Left ventricle myocardium inferior (tissue), 1 donor: ENCODE measurements around the gene MAPK11. TPM values are rescaled to one million over a fixed set of nuclear protein-coding genes. Genes with fewer than 3 reads are reported as not detected.

Source experiments
- DNase-seq: peaks from one replicate; pipeline ENCODE4 v3.0.0-alpha.2; 2020
- H3K27ac ChIP-seq: fragments of 200-600 bp; replicated peaks from 2 replicates; pipeline ENCODE4 v1.8.0; 2021
- H3K27me3 ChIP-seq: fragments of 200-600 bp; 2 replicates; pipeline ENCODE4 v1.8.0; 2021; ENCODE audit warnings: low read depth
- H3K36me3 ChIP-seq: fragments of 200-600 bp; 2 replicates; pipeline ENCODE4 v1.8.0; 2021
- H3K4me1 ChIP-seq: fragments of 200-600 bp; 2 replicates; pipeline ENCODE4 v1.8.0; 2021
- H3K4me3 ChIP-seq: fragments of 200-600 bp; 2 replicates; pipeline ENCODE4 v1.8.0; 2021; ENCODE audit warnings: mild to moderate bottlenecking, moderate library complexity
- H3K9me3 ChIP-seq: fragments of 200-600 bp; replicated peaks from 2 replicates; pipeline ENCODE4 v1.8.0; 2021
- intact Hi-C: fragments of 100-400 bp; cut with micrococcal nuclease; formaldehyde crosslinking; loops from one replicate; pipeline ENCODE4 v1.11.0; 2022
- total RNA-seq: library from RNA; stranded (reverse); fragmentation: NEBNext Ultra II Directional; extraction: Animal tissue kit (Norgen Biotek cat#: 25700); gene quantifications from one replicate; pipeline ENCODE4 v1.2.1, GENCODE V29; 2021
- TF ChIP-seq, protein P1 (sequence below): fragments of 200-600 bp; IDR thresholded peaks from 2 replicates; pipeline ENCODE4 v1.8.0; 2021; ENCODE audit warnings: antibody characterized with exemption, mild to moderate bottlenecking, borderline replicate concordance
- donor health status: DM: no; HTN: yes; CAD: no; lungs with severe emphysema.

The MAPK11 gene
- total RNA-seq, 1 donor from 2014 or later, result 7.8 TPM

DNA sequence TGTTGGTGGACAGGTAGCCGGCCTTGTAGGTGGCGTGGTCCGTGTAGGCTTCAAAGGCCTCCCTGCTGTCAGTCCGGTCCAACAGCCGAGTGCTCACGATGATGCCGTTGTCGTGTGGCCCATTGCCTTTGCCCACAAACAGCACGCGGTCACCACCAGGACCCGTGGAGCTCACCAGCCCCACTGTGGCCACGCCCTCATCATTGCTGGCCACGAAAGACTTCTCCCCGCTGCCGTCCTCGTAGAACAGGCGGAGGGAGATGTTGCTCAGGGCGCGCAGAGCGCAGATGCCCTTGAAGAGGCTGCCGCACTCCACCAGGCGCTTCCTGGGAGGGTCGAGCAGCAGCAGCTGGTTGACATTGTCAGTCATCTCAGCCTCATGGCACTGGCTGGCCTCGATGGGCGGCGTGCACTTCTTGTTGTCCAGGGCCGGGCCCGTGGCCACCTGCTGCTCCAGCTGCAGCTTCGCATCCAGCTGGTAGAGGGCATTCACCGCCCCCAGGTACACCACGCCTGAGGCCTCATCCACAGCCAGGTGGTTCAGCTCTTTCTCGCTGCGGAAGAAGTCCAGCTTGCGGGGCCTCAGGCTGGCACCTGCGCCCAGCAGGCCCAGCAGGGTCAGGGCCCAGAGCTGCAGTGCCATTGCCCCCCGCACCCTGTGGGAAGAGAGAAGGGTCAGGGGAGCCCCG lies 19.9 kb upstream of the MAPK11 start:
- intact Hi-C loops, result no loop called here
- Histone ChIP-seq H3K27me3 (no peaks in the 10 kb centered on the region), H3K4me3 (no peak overlapping the region), H3K36me3 (peaks cover 57% of the 10 kb centered on the region), H3K9me3 (no peaks in the 10 kb centered on the region), H3K27ac (no peak overlapping the region), H3K4me1 (peaks cover 38% of the 10 kb centered on the region)
- TF ChIP-seq, protein P1, sequence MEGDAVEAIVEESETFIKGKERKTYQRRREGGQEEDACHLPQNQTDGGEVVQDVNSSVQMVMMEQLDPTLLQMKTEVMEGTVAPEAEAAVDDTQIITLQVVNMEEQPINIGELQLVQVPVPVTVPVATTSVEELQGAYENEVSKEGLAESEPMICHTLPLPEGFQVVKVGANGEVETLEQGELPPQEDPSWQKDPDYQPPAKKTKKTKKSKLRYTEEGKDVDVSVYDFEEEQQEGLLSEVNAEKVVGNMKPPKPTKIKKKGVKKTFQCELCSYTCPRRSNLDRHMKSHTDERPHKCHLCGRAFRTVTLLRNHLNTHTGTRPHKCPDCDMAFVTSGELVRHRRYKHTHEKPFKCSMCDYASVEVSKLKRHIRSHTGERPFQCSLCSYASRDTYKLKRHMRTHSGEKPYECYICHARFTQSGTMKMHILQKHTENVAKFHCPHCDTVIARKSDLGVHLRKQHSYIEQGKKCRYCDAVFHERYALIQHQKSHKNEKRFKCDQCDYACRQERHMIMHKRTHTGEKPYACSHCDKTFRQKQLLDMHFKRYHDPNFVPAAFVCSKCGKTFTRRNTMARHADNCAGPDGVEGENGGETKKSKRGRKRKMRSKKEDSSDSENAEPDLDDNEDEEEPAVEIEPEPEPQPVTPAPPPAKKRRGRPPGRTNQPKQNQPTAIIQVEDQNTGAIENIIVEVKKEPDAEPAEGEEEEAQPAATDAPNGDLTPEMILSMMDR, result no peak
- no peak for DNase-seq

DNA sequence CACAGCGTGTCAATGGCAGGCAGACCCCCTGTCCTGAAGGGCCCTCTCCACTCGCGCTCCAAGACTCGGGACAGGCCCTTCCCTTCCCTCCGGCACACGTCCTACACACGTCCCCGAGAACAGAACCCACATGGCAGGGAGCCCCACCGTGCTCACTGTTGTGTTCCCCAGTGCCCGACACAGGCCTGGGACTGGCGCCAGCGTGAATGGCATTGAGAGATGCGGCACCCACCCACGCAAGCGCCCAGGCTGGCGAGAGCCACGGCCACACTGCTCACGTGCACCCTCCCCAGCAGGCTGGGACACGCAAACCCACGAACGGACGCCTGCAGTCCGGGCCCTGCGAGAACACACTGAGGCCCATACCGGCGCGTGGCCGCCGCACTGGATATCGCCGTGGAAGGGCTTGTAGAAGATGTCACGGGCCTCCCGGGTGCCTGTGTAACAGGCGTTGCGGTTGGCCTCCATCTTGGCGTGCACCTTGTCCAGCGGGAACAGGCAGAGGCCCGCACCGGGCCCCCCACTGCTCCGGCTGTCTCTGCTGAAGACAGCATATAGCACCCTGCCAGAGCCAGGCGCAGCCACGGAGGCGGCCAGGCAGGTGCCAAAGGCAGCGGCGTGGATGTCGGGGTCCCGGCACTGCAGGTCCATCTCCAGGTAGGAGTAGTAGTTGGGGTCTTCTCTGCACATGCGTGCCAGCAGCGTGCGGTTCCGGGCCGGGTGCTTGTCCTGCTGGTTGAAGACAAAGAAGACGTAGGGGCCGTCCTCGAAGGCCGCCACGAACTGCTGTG lies 19.2 kb upstream of the MAPK11 start:
- Histone ChIP-seq H3K4me1 (peaks cover 30% of the 10 kb centered on the region), H3K36me3 (peaks cover 61% of the 10 kb centered on the region), H3K27me3 (no peaks in the 10 kb centered on the region), H3K9me3 (no peaks in the 10 kb centered on the region), H3K4me3 (no peak overlapping the region), H3K27ac (no peak overlapping the region)
- DNase-seq, result no peak
- intact Hi-C loops, result no loop called here
- TF ChIP-seq, protein P1, result no peak

DNA sequence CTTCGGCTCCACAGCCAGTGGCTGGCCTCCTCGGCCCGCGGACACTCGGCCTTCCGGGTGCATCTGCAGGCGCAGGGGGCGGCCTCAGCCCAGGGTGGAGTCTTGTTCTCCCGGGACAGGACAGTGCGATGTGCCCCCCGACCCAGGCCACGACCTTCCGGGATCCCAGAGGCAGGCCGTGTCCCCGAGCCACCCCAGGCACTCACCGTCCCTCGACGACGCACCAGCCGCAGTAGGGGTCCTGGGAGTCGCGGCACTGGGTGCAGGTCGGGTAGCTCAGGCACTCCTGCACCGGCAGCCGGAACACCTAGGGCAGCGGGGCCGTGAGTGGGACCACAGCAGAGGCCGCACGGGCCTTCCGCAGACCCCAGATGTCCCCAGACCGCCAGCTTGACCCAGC lies 17.6 kb upstream of the MAPK11 start:
- no peaks in the 10 kb centered on the region for H3K27me3 ChIP-seq
- H3K9me3 ChIP-seq, result no peaks in the 10 kb centered on the region
- peaks cover 17% of the 10 kb centered on the region for H3K4me1 ChIP-seq
- TF ChIP-seq, protein P1, result no peak
- DNase-seq, result no peak
- H3K36me3 ChIP-seq, result peaks cover 76% of the 10 kb centered on the region
- intact Hi-C loops, result no loop called here
- no peak overlapping the region for H3K4me3 ChIP-seq
- H3K27ac ChIP-seq, result no peak overlapping the region

DNA sequence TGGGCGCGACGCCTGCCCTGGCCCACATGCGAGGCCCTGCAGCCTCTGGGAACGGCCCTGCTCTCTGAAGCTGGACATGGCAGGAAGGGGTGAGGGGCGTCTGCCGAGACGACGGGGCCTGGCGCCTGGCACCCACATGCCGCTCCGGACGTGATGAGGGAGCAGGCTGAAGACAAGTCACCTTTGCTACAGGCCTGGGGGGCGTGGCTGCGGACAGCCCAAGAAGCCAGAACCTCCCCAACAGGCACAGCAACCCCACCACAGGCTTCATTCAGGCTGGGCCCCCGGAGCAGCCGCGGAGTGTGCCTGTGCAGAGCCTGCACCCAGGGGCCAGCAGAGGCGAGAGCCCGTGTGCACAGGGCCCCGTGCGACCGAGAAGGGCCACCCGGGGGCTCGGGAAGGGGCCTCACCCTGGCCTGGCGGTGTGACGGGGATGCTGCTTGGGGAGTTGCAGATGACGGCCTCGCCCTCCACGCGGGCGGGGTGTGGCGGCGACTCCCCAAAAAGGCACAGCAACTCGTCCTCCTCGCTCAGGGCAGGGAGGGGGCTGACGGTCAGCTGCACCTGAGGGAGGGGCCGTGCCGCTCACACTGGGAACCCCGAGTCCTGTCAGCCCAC lies 16.6 kb upstream of the MAPK11 start:
- TF ChIP-seq, protein P1, result no peak
- no peak for DNase-seq
- Histone ChIP-seq H3K36me3 (peaks cover 85% of the 10 kb centered on the region), H3K4me1 (peaks cover 17% of the 10 kb centered on the region), H3K9me3 (no peaks in the 10 kb centered on the region), H3K4me3 (no peak overlapping the region), H3K27ac (no peak overlapping the region), H3K27me3 (no peaks in the 10 kb centered on the region)
- intact Hi-C loops, result no loop called here

DNA sequence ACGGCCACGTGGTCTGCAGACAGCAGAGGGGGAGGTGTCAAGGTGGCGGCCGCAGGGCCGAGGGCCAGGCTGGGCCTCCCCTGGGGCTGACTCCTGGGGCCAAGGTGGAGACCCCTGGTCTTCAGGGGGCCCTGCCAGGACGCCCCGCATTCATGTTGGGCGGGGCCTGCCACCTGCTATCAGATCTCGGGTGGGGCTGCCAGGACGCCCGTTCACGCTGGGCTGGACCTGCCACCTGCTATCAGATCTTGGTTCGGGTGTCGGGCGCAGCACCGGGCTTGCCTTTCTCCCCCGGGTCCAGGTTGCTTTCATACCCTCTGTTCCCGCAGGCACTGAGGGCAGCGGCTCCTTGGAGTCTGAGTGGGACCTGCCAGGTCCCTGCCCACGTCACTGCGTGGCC lies 16.1 kb upstream of the MAPK11 start:
- TF ChIP-seq, protein P1, result no peak
- Histone ChIP-seq H3K4me3 (no peak overlapping the region), H3K27me3 (no peaks in the 10 kb centered on the region), H3K9me3 (no peaks in the 10 kb centered on the region), H3K27ac (no peak overlapping the region), H3K36me3 (peaks cover 85% of the 10 kb centered on the region), H3K4me1 (peaks cover 20% of the 10 kb centered on the region)
- intact Hi-C loops, result no loop called here
- DNase-seq, result no peak
